Measurements from ENCODE around the gene NDOR1.
"Not testable (repeated sequence)": the region's sequence is repeated elsewhere in the genome, so short reads cannot be mapped to it uniquely, and the experiment has no call there.

Gene NDOR1

GRCh38 chr9:137245450-137246421, 40.2 kb downstream of the NDOR1 start:
- no peak for DNase-seq

- no peak for DNase-seq
Observed at GRCh38 chr9:137247135-137247915, 41.8 kb downstream of the NDOR1 start.

GRCh38 chr9:137247916-137248175, 42.3 kb downstream of the NDOR1 start:
- no peak for DNase-seq

GRCh38 chr9:137250329-137251193, 45.1 kb downstream of the NDOR1 start:
- no peak for DNase-seq

- no peak for DNase-seq
Observed at GRCh38 chr9:137251194-137251461, 45.6 kb downstream of the NDOR1 start, which contains the start of gene STPG3. STPG3 (plus strand) TSS chr9:137251286; CDS start chr9:137251287, 1 bp downstream.

GRCh38 chr9:137251490-137252268, 46.2 kb downstream of the NDOR1 start:
- DNase-seq: no peak

- DNase-seq: no peak
Observed at GRCh38 chr9:137252555-137253506, 47.3 kb downstream of the NDOR1 start.

- no peak for DNase-seq
Observed at GRCh38 chr9:137253717-137254623, 48.5 kb downstream of the NDOR1 start.

GRCh38 chr9:137254624-137255447, 49.3 kb downstream of the NDOR1 start, which contains the start of gene NELFB:
NELFB (plus strand) TSS chr9:137255327.
- DNase-seq: peak; percentile 52

GRCh38 chr9:137255448-137256114, 50.1 kb downstream of the NDOR1 start:
- no peak for DNase-seq

GRCh38 chr9:137256362-137256761, 50.9 kb downstream of the NDOR1 start:
- no peak for DNase-seq

GRCh38 chr9:137256856-137257255, 51.4 kb downstream of the NDOR1 start:
- DNase-seq: no peak

GRCh38 chr9:137262173-137262908, 56.8 kb downstream of the NDOR1 start:
- DNase-seq: not testable (repeated sequence)

GRCh38 chr9:137262909-137263285, 57.4 kb downstream of the NDOR1 start:
- no peak for DNase-seq

- no peak for DNase-seq
Observed at GRCh38 chr9:137263506-137263905, 58.0 kb downstream of the NDOR1 start.

GRCh38 chr9:137264067-137264466, 58.6 kb downstream of the NDOR1 start:
- no peak for DNase-seq

- DNase-seq: no peak
Observed at GRCh38 chr9:137265496-137266161, 60.1 kb downstream of the NDOR1 start.

Measured in GF-D8 (cell line).